Panc1 (cell line): ENCODE results near the gene SLC25A24.

Experiments
- CTCF ChIP-seq: fragments of 450-650 bp; IDR thresholded peaks from 2 replicates; pipeline ENCODE4 v1.5.1; 2017; ENCODE audit warnings: mild to moderate bottlenecking
- POLR2AphosphoS5 ChIP-seq: IDR thresholded peaks from 2 replicates; pipeline ENCODE4 v1.6.1; 2012; ENCODE audit warnings: mild to moderate bottlenecking, low read depth, low read length, moderate library complexity
- TCF7L2 ChIP-seq: IDR thresholded peaks from 2 replicates; pipeline ENCODE4 v1.6.1; 2011; ENCODE audit warnings: mild to moderate bottlenecking, low read depth, low read length, inconsistent platforms
- TF ChIP-seq, protein P1 (sequence below), 2 experiments: IDR thresholded peaks; 2 replicates each; pipeline ENCODE4 v1.6.1; 2011 to 2012; ENCODE audit warnings: low read depth in 2 of 2, control low read depth in 1 of 2, low read length in 1 of 2, mild to moderate bottlenecking in 1 of 2, moderate library complexity in 1 of 2; ENCODE audit not compliant: insufficient read depth in 1 of 2

DNA sequence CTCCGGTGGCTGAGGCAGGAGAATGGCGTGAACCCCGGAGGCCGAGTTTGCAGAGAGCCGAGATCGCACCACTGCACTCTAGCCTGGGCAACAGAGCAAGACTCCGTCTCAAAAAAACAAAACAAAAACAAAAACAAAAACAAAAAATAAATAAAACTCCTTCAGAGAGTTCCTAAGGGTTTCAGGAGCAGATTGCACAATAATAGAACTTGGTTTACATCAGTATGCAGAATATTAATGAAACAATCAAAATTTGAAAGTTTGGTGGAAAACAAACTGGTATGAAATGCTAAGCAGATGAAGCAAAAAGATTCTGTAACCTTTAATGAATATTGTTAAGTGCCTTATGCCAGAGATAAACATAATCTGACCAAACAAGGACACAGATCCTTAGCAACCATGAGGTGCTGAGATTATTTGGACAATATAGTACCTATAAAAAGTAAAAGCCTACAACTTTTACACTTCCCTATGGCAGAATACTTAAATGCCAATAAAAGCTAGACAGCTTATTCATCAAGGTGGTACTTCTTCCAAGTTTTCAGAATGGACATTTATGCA lies 41.2 kb downstream of the SLC25A24 start:
- TF ChIP-seq CTCF (no peak), POLR2AphosphoS5 (no peak), TCF7L2 (no peak)
- TF ChIP-seq, protein P1, sequence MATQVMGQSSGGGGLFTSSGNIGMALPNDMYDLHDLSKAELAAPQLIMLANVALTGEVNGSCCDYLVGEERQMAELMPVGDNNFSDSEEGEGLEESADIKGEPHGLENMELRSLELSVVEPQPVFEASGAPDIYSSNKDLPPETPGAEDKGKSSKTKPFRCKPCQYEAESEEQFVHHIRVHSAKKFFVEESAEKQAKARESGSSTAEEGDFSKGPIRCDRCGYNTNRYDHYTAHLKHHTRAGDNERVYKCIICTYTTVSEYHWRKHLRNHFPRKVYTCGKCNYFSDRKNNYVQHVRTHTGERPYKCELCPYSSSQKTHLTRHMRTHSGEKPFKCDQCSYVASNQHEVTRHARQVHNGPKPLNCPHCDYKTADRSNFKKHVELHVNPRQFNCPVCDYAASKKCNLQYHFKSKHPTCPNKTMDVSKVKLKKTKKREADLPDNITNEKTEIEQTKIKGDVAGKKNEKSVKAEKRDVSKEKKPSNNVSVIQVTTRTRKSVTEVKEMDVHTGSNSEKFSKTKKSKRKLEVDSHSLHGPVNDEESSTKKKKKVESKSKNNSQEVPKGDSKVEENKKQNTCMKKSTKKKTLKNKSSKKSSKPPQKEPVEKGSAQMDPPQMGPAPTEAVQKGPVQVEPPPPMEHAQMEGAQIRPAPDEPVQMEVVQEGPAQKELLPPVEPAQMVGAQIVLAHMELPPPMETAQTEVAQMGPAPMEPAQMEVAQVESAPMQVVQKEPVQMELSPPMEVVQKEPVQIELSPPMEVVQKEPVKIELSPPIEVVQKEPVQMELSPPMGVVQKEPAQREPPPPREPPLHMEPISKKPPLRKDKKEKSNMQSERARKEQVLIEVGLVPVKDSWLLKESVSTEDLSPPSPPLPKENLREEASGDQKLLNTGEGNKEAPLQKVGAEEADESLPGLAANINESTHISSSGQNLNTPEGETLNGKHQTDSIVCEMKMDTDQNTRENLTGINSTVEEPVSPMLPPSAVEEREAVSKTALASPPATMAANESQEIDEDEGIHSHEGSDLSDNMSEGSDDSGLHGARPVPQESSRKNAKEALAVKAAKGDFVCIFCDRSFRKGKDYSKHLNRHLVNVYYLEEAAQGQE (IDR thresholded peaks at IDR 0.05; ENCODE audit: insufficient read depth in 1 of 2, low read depth in 2 of 2, low read length in 1 of 2): no peak
